Limb (tissue), 2 donors: ENCODE data around the gene RPL10A.
"Not testable (repeated sequence)": the region's sequence is repeated elsewhere in the genome, so short reads cannot be mapped to it uniquely, and the experiment has no call there.

Experiments used
- DNase-seq, 2 donors: peaks; one replicate each; pipeline ENCODE4 v3.0.0-alpha.2; 2016; ENCODE audit errors: extremely low spot score in 2 of 2

The RPL10A gene

DNA sequence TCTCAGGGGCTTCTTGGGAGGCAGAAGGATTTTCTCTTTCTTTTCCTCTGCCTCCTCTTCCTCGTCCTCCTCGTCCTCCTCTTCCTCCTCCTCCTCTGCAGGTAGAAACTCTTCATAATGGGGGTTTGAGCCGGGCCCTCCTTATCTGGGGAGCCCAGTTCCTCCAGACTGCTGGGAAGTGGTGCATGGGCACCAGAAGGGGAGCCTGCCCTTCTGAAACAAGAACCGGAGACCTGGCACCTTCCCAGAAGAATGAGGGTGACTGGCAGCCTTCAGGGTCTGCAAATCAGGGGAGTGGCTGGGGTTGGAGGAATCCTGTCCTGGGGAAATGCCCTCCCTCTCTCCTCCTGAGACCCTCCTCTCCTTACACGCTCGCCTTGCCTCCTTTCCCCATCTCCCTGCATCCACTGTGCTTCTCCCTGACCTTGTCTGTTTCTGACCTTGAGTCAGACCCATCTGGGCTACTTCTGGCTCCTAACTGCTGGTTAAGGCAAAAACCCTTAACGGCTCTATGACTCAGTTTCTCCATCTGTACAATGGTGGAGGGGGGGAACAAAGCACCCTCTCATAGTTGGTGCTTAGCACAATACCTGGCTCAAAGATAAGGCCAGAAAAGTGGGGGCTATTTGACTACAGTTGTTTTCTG lies 42.8 kb downstream of the RPL10A start:
- no peak for DNase-seq

DNA sequence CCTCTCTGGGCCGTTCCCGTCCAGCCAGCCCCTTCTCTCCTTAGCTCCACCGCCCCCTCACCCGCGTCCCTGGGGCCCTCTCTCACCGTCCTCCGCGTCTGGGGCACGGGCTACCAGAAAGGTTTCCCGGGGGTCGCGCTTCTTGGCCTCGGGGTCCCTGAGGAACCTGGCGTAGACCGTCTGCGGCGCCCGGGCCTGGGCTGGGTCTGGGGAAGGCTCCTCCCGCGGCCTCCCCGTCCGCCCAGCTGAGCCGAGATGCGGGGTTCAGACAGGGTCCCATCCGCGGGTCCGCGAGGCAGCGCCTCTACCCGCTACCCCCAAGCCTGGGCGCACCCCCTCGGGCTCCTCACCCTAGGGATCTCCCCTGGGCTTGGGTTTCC lies 43.4 kb downstream of the RPL10A start:
- DNase-seq, result no peak

DNA sequence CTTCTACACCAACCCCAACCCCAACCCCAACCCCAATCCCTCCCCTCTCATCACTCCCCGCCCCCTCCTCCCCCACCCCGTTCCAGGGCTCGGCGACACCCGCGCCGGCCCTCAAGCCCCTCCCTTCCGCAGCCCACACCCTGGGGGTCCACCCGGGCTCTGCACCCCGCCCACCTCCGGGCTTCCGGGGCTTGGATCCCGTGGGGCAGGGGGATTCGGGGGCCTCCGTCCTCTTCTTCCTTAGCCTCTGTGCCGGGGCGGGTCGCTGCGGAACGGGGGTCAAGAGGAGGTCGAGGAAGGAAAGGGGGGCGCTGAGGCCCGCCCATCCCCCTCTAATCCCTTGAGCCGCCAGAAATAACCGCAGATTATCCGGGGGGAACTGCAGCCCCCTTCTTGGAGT lies 43.8 kb downstream of the RPL10A start:
- DNase-seq, result no peak

DNA sequence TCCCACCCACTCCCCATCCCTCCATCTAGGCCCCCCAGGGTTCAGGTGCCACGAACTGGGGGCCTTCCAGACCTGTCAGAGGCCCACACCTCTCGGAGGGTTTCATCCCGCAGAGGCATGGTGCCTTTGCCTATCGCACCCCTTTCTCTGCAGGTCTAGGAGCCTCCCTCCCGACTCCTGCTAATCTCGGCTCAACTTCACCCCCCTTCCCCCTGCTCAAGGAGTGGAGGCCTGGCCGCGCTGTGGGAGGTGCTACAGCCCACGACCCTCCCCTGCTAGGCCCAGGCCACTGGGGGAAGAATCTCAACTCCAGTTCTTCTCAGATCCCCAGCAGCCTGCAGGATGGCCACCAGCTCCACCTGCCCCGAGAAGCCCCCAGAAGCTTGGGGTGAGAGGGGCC lies 44.5 kb downstream of the RPL10A start, which contains the start of gene TULP1:
TSS of gene TULP1 (minus strand) at position 157 of the 400 bp plus-strand sequence. CDS start at position 119, 38 bp downstream.
- no peak for DNase-seq

GRCh38 chr6:35514587-35514986 lies 46.4 kb downstream of the RPL10A start:
- DNase-seq, result no peak

GRCh38 chr6:35515939-35516338 lies 47.7 kb downstream of the RPL10A start:
- not testable (repeated sequence) for DNase-seq

GRCh38 chr6:35516712-35517111 lies 48.5 kb downstream of the RPL10A start:
- DNase-seq, result no peak

GRCh38 chr6:35517978-35518377 lies 49.8 kb downstream of the RPL10A start:
- DNase-seq, result not testable (repeated sequence)

- no peak for DNase-seq
Measured at GRCh38 chr6:35518566-35519312, 50.5 kb downstream of the RPL10A start.

DNA sequence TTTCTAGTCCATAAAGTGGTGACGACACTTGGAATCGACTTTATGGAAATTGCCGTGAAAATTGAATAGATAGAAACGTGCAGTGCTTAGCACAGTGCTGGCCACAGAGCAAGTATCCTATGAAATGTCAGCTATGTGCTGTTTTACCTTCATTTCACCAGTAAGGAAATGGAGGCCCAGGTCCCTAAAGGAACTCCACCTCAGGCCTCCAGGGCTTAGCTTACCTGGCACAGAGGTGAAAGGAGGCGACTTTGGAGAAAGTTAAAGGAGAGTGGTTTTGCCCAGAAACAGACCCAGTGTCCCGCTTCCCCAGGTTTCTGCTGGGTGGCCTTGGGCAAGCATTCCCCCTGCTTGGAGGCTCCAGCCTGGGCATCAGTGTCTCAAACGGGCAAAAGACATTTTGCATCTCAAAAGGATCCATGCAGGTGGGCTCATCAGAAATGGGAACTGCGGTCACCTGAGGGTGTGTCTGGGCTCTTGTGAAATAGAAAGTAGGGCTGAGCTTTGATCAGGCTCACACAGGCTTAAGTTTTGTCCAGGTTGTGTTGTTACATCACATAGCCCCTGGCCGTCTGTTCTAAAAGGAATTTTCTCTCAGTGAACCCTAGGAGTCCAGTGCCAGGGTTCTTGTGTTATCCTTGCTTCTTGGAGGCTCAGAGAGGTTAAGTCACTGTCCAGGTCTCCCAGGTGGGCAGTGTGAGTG lies 51.3 kb downstream of the RPL10A start:
- DNase-seq, result no peak
